Osteocyte (in vitro differentiated cells): ENCODE results near the gene C14orf132. TPM values are rescaled to one million over a fixed set of nuclear protein-coding genes. Genes with fewer than 3 reads are reported as not detected.

Experiments
- DNase-seq: peaks from one replicate; pipeline ENCODE4 v3.0.0; 2021; ENCODE audit warnings: mixed read lengths; ENCODE audit not compliant: unreplicated experiment; ENCODE audit errors: extremely low spot score
- H3K27ac Mint-ChIP-seq: one replicate; pipeline ENCODE4 v1.8.0; 2021; ENCODE audit warnings: mild to moderate bottlenecking, mixed read lengths; ENCODE audit not compliant: unreplicated experiment
- H3K27me3 Mint-ChIP-seq: one replicate; pipeline ENCODE4 v1.8.0; 2021; ENCODE audit warnings: mixed read lengths; ENCODE audit not compliant: unreplicated experiment
- H3K36me3 Mint-ChIP-seq: one replicate; pipeline ENCODE4 v1.8.0; 2021; ENCODE audit warnings: mixed read lengths; ENCODE audit not compliant: unreplicated experiment
- H3K4me1 Mint-ChIP-seq: one replicate; pipeline ENCODE4 v1.8.0; 2021; ENCODE audit warnings: mixed read lengths; ENCODE audit not compliant: unreplicated experiment
- H3K4me3 Mint-ChIP-seq: one replicate; pipeline ENCODE4 v1.8.0; 2021; ENCODE audit warnings: mild to moderate bottlenecking, moderate library complexity, mixed read lengths; ENCODE audit not compliant: unreplicated experiment
- H3K9me3 Mint-ChIP-seq: one replicate; pipeline ENCODE4 v1.8.0; 2021; ENCODE audit warnings: mixed read lengths; ENCODE audit not compliant: unreplicated experiment
- CTCF ChIP-seq: fragments of 200-600 bp; sonication (generic); IDR thresholded peaks from 2 replicates; pipeline ENCODE4 v1.5.0; 2021; ENCODE audit warnings: antibody characterized with exemption, mild to moderate bottlenecking, moderate library complexity
- total RNA-seq: library from RNA; stranded (reverse); gene quantifications from 2 replicates; pipeline ENCODE4 v1.2.1, GENCODE V29; 2021

C14orf132 gene
- total RNA-seq, 1 donor from 2014 or later, result 86.9 TPM

- H3K4me3 Mint-ChIP-seq, result no peak overlapping the region
- no peak for TF ChIP-seq CTCF
- peaks cover 5% of the 10 kb centered on the region for H3K27me3 Mint-ChIP-seq
- no peak overlapping the region for H3K27ac Mint-ChIP-seq
- peaks cover 18% of the 10 kb centered on the region for H3K36me3 Mint-ChIP-seq
- DNase-seq, result no peak
- peaks cover 12% of the 10 kb centered on the region for H3K4me1 Mint-ChIP-seq
- H3K9me3 Mint-ChIP-seq, result no peaks in the 10 kb centered on the region
Measured at GRCh38 chr14:96079066-96079465, 39.9 kb downstream of the C14orf132 start.

GRCh38 chr14:96080571-96080970 is 41.4 kb downstream of the C14orf132 start:
- no peaks in the 10 kb centered on the region for H3K27me3 Mint-ChIP-seq
- no peaks in the 10 kb centered on the region for H3K9me3 Mint-ChIP-seq
- no peak for DNase-seq
- peaks cover 15% of the 10 kb centered on the region for H3K36me3 Mint-ChIP-seq
- H3K4me3 Mint-ChIP-seq, result no peak overlapping the region
- peaks cover 14% of the 10 kb centered on the region for H3K4me1 Mint-ChIP-seq
- no peak for TF ChIP-seq CTCF
- H3K27ac Mint-ChIP-seq, result no peak overlapping the region

- Mint-ChIP-seq H3K27me3 (no peaks in the 10 kb centered on the region), H3K9me3 (no peaks in the 10 kb centered on the region), H3K4me1 (peaks cover 19% of the 10 kb centered on the region), H3K36me3 (peaks cover 15% of the 10 kb centered on the region), H3K4me3 (no peak overlapping the region), H3K27ac (no peak overlapping the region)
- DNase-seq, result no peak
- TF ChIP-seq CTCF, result no peak
Measured at GRCh38 chr14:96081224-96081623, 42.1 kb downstream of the C14orf132 start.

GRCh38 chr14:96081767-96082400 is 42.7 kb downstream of the C14orf132 start:
- H3K9me3 Mint-ChIP-seq, result no peaks in the 10 kb centered on the region
- peaks cover 25% of the 10 kb centered on the region for H3K4me1 Mint-ChIP-seq
- peaks cover 20% of the 10 kb centered on the region for H3K36me3 Mint-ChIP-seq
- no peak overlapping the region for H3K27ac Mint-ChIP-seq
- H3K4me3 Mint-ChIP-seq, result no peak overlapping the region
- no peaks in the 10 kb centered on the region for H3K27me3 Mint-ChIP-seq
- DNase-seq, result no peak
- no peak for TF ChIP-seq CTCF

- Mint-ChIP-seq H3K27ac (no peak overlapping the region), H3K4me1 (peaks cover 27% of the 10 kb centered on the region)
Measured at GRCh38 chr14:96082420-96083300, 43.5 kb downstream of the C14orf132 start.

More at GRCh38 chr14:96082420-96083300, 43.5 kb downstream of the C14orf132 start:
- Mint-ChIP-seq H3K36me3 (peaks cover 27% of the 10 kb centered on the region), H3K27me3 (no peaks in the 10 kb centered on the region), H3K9me3 (no peaks in the 10 kb centered on the region), H3K4me3 (no peak overlapping the region)
- DNase-seq, result no peak
- TF ChIP-seq CTCF, result no peak
